Stimulated activated CD4-positive, alpha-beta T cell treated with anti-CD3 and anti-CD28 coated beads, TNF-alpha, amount 100 ng/mL, for 1 hour (primary cell): ENCODE results near the gene ADORA3.
A peak's percentile ranks its signal among the peaks of the same experiment; 100 is the strongest.

Experiments
- DNase-seq, 3 donors: peaks; one replicate each; pipeline ENCODE4 v3.0.0-alpha.2; 2020; ENCODE audit warnings: low read depth in 3 of 3, low spot score in 1 of 3

Gene ADORA3

DNA sequence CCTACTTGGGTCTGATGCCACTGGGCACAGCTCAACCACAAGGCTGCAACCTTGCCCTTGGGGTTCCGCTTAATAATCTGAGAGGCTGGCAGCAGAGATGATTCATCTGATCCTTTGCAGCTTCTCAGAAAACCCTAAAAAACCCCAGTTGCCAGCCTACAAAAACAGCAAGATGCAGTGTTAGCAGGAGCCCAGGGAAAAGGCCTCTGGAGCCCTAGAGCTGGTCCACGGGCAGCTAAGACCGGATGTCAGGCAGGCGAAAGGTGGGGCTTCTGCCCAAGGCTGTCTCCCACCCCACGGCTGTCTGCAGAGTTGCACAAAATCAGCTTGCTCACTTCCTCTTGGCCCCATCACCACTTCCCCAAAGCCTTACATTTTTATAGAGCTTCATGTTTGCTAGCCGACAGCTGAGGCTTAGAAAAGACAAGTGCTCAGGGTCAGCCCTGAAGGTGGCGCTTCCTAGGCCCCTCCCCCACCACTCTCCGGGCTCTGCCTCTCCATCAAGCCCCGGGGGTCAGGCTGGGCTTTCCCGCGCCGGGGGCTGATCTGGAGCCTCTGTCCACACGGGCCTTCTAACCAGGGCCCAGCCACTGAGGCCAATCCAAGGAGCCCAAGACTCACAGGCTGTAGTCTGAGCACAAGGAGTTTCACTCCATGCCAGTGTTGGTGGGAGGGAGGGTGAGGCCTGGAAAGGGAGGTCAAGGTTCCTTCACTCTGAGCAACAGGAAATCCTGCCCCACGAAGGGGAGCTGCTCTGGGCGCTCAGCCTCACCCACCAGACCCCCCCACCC, 4.2 kb upstream of the ADORA3 start:
- DNase-seq: peak; percentile 27 to 32 (median 32)

- DNase-seq: no peak
Observed at GRCh38 chr1:111506561-111506960, 3.1 kb upstream of the ADORA3 start.

- DNase-seq: no peak
Observed at GRCh38 chr1:111505641-111506119, 2.2 kb upstream of the ADORA3 start.

DNA sequence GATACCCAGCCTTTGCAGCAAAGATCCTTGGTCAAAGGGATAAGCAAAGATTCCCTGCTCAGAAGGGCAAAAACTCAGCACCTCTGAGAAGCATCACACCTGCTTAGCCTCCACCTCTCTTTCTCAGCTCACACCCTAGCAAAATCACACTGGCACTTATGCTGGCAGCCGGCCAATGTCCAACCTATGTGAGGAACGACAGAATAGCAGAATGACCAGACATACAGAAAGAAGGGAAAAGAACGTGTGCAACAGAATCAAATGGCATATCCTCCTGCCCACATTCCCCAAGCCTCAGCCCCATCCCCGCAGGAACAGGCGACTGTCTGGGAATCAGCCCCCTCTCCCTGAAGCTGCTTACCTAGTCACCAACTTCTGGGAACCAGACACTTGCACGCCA, 664 bp upstream of the ADORA3 start:
- no peak for DNase-seq

DNA sequence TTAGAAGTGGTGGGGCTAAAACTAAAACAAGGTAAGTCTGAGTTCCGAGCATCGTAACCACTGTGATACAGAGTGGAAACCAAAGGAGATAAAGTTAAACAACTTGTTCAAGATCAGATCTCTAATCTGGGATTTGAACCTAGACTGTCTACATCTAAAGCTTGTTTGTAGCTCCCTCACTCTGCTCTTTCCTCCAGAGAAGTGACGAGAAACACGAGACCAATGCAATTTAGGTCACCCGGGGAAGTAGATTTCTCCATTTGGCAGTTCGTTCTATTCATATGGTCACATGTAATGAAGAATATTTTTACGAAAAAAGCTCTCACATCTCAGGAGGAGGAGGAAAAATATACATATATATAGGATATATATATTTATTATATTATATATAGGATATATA, 1.8 kb downstream of the ADORA3 start:
- no peak for DNase-seq

GRCh38 chr1:111499026-111499785, 4.2 kb downstream of the ADORA3 start:
- DNase-seq: no peak

- no peak for DNase-seq
Observed at GRCh38 chr1:111497592-111497991, 5.8 kb downstream of the ADORA3 start.

- DNase-seq: no peak
Observed at GRCh38 chr1:111496398-111496797, 7.0 kb downstream of the ADORA3 start.

GRCh38 chr1:111491070-111491469, 12.4 kb downstream of the ADORA3 start:
- DNase-seq: no peak

GRCh38 chr1:111490220-111490619, 13.2 kb downstream of the ADORA3 start:
- DNase-seq: no peak

GRCh38 chr1:111489604-111490003, 13.8 kb downstream of the ADORA3 start:
- DNase-seq: no peak

DNA sequence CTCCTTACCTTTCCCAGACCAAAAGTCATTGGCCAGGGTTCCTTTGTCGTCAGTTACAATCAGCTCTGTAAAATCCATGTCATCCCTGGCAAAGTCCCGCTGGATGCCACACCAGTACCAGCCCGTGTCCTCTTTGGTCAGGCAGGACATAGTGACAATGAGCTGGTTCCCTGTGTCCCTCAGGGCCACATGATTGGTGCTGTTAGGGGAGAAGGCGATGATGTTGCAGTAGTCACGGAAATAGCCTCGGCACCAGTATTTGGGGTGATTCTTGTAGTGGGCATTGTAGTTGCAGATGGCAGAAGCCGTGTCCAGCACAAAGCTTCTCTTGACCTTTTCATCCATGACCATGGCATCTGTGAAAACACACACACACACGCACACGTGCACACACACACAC, 14.8 kb downstream of the ADORA3 start:
- no peak for DNase-seq

- DNase-seq: no peak
Observed at GRCh38 chr1:111487133-111487532, 16.3 kb downstream of the ADORA3 start.

DNA sequence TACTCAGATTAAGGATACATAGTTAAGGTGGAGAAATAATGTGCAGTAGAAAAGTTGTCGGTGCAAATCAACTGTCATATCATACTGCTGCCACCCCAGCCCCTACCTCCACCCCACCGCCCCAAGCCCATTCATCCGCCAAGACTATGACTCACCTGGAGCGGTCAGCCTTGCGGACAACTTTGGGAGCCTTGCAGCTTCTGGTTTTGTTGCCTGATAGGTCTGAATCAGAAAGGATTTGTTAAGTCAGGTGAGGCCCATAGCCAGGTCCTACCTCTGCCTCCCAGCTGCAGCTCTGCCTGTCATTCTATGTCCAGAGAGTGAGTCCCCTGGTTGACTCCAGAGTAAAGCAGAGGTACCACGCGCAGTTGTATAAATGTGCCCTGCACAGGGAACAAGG, 17.0 kb downstream of the ADORA3 start:
- DNase-seq: no peak

- no peak for DNase-seq
Observed at GRCh38 chr1:111484391-111485026, 18.9 kb downstream of the ADORA3 start.

- DNase-seq: no peak
Observed at GRCh38 chr1:111483876-111484275, 19.6 kb downstream of the ADORA3 start.

- DNase-seq: no peak
Observed at GRCh38 chr1:111483166-111483565, 20.3 kb downstream of the ADORA3 start.

DNA sequence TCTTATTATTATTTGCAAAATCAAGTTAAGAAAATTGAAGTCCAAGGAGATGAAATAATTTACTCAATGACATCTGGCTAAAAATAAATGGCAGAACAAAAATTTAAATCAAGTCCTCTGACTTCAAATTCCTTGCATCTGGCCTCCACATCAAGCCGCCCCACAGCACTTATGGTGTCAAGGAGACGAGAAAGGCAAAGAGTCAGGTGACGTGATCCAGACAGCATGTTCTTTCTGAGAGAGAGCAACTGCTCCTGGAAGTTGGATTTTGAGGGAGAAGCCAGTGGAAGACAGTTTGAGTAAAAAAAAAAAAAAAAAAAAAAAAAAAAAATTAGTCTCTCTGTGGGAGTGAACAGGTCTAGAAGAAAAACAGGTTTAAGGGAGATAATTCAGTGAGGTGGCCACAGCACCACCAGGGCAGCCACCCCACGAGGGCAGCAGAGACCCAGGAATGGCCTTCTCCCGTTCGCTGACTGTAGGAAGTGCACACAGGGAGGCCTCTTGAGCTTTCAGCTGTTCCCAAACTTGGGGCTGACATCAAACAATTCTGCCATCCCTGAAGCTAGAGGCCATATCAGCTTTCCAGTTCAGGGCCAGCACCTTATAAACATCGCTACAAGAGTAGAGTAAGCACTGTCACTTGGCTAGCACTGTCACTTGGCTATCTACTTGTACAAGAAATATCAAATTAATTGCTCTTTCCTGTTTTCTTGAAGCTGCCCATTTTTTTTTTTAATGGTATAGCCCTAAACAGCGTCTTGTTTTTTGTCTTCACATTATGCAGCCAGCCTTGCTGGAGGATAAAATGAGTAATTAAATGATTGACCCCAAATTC, 21.8 kb downstream of the ADORA3 start:
- DNase-seq: peak in 2 of 3 donors; percentile 28 to 46

GRCh38 chr1:111480674-111481073, 22.8 kb downstream of the ADORA3 start:
- DNase-seq: no peak

GRCh38 chr1:111476761-111477309, 26.6 kb downstream of the ADORA3 start:
- DNase-seq: no peak

DNA sequence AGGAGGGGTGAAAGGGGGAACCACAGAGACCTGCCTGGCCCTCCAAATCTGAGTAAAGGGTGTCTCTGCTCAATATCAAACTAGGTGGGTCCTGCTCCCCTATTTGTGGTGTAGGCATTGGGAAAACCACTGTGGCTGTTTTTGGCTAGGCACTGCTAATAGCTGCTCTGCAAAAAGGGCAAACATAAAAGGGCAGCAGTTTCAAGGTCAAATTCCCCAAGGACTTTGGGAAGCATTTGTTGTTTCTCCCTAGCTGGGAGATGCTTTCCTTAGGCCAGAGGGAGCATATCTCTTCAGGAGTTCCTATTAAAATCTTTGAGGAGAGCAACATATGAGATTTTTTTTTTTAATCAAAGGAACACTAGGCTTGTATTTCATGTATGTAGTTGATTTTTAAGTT, 27.2 kb downstream of the ADORA3 start:
- DNase-seq: no peak
